Glutamatergic neuron (in vitro differentiated cells): ENCODE data around the gene CUTC. TPM values are rescaled to one million over a fixed set of nuclear protein-coding genes. Genes with fewer than 3 reads are reported as not detected.

Source experiments
- DNase-seq: peaks from one replicate; pipeline ENCODE4 v3.0.0; 2022
- H3K27ac Mint-ChIP-seq: one replicate; pipeline ENCODE4 v1.8.0; 2020; ENCODE audit warnings: mild to moderate bottlenecking, mixed read lengths, inconsistent platforms; ENCODE audit not compliant: unreplicated experiment
- H3K27me3 Mint-ChIP-seq: one replicate; pipeline ENCODE4 v1.8.0; 2020; ENCODE audit warnings: mild to moderate bottlenecking, moderate library complexity, mixed read lengths, inconsistent platforms; ENCODE audit not compliant: unreplicated experiment
- H3K36me3 Mint-ChIP-seq: one replicate; pipeline ENCODE4 v1.8.0; 2020; ENCODE audit warnings: mild to moderate bottlenecking, mixed read lengths, inconsistent platforms; ENCODE audit not compliant: unreplicated experiment
- H3K4me1 Mint-ChIP-seq: one replicate; pipeline ENCODE4 v1.8.0; 2020; ENCODE audit warnings: mild to moderate bottlenecking, low read depth, mixed read lengths, inconsistent platforms; ENCODE audit not compliant: unreplicated experiment
- H3K4me3 Mint-ChIP-seq: one replicate; pipeline ENCODE4 v1.8.0; 2020; ENCODE audit warnings: mild to moderate bottlenecking, mixed read lengths, inconsistent platforms; ENCODE audit not compliant: unreplicated experiment
- H3K9me3 Mint-ChIP-seq: one replicate; pipeline ENCODE4 v1.8.0; 2020; ENCODE audit warnings: mild to moderate bottlenecking, moderate library complexity, mixed read lengths, inconsistent platforms; ENCODE audit not compliant: unreplicated experiment
- CTCF ChIP-seq: fragments of 200-600 bp; sonication (generic); IDR thresholded peaks from one replicate; pipeline ENCODE4 v1.5.0; 2021; ENCODE audit not compliant: partially characterized antibody, unreplicated experiment
- total RNA-seq: library from RNA; stranded (reverse); fragmentation: NEBNext Ultra II Directional; extraction: Animal tissue kit (Norgen Biotek cat#: 25700); gene quantifications from one replicate; pipeline ENCODE4 v1.2.1, GENCODE V29; 2021; ENCODE audit not compliant: unreplicated experiment

CUTC gene
- total RNA-seq, 1 donor from 2014 or later = 10.5 TPM

DNA sequence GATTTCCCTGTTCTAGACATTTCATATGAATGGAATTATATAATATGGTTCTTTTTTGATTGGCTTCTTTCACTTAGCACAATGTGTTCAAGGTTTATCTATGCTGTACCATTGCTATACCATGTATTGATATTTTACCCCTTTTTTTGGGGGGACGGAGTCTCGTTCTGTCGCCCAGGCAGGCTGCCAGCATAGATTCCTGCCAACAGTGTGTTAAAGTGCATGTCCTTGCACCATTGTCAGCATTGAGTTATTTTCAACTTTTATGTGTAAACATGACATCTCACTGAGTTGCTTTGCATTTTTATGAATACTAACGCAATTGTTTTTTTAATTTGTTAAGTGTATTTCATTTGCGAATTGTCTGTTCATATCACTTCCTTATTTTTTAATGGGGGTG lies 55.3 kb downstream of the CUTC start:
- H3K27ac Mint-ChIP-seq = no peak overlapping the region

GRCh38 chr10:99787782-99788445 lies 55.9 kb downstream of the CUTC start:
- Mint-ChIP-seq H3K36me3 (no peaks in the 10 kb centered on the region), H3K9me3 (no peaks in the 10 kb centered on the region), H3K27me3 (no peaks in the 10 kb centered on the region), H3K27ac (no peak overlapping the region), H3K4me1 (no peaks in the 10 kb centered on the region), H3K4me3 (no peak overlapping the region)
- no peak for DNase-seq
- TF ChIP-seq CTCF = no peak

More for the DNA sequence above, 55.3 kb downstream of the CUTC start:
- no peak for DNase-seq
- Mint-ChIP-seq H3K9me3 (no peaks in the 10 kb centered on the region), H3K36me3 (no peaks in the 10 kb centered on the region), H3K4me1 (no peaks in the 10 kb centered on the region), H3K27me3 (no peaks in the 10 kb centered on the region), H3K4me3 (no peak overlapping the region)
- no peak for TF ChIP-seq CTCF

- H3K4me1 Mint-ChIP-seq = no peaks in the 10 kb centered on the region
- no peak for DNase-seq
- no peaks in the 10 kb centered on the region for H3K9me3 Mint-ChIP-seq
- H3K27ac Mint-ChIP-seq = no peak overlapping the region
- H3K4me3 Mint-ChIP-seq = no peak overlapping the region
- H3K27me3 Mint-ChIP-seq = no peaks in the 10 kb centered on the region
- TF ChIP-seq CTCF = no peak
- H3K36me3 Mint-ChIP-seq = no peaks in the 10 kb centered on the region
Observed at GRCh38 chr10:99788598-99789256, 56.7 kb downstream of the CUTC start.

GRCh38 chr10:99791831-99792230 lies 59.8 kb downstream of the CUTC start:
- Mint-ChIP-seq H3K4me1 (no peaks in the 10 kb centered on the region), H3K4me3 (no peak overlapping the region), H3K27ac (no peak overlapping the region), H3K9me3 (peaks cover 1% of the 10 kb centered on the region), H3K36me3 (no peaks in the 10 kb centered on the region), H3K27me3 (no peaks in the 10 kb centered on the region)
- no peak for TF ChIP-seq CTCF
- DNase-seq = no peak

GRCh38 chr10:99793819-99794218 lies 61.8 kb downstream of the CUTC start:
- no peak overlapping the region for H3K27ac Mint-ChIP-seq
- H3K36me3 Mint-ChIP-seq = no peaks in the 10 kb centered on the region
- no peaks in the 10 kb centered on the region for H3K4me1 Mint-ChIP-seq
- H3K4me3 Mint-ChIP-seq = no peak overlapping the region
- H3K9me3 Mint-ChIP-seq = peaks cover 1% of the 10 kb centered on the region
- TF ChIP-seq CTCF = no peak
- no peak for DNase-seq
- H3K27me3 Mint-ChIP-seq = no peaks in the 10 kb centered on the region
